Pancreas (tissue), 10 donors: ENCODE measurements around the gene MTCL3.

Experiments
- ATAC-seq, 4 donors: fragments of 200-7000 bp; cut with Tn5 transposase; one replicate each; pipeline versions ENCODE4 v1.8.0 to v1.9.1; 2020; ENCODE audit warnings: mild to moderate bottlenecking in 4 of 4, moderate library complexity in 4 of 4
- DNase-seq, 6 donors: peaks; one replicate each; pipeline ENCODE4 v3.0.0-alpha.2; 2020
- FAIRE-seq: peaks from 2 replicates; lab custom pipeline; 2012; peaks lifted over from hg19 to GRCh38; lab: Jason Lieb, UNC
- H3K27ac ChIP-seq, 4 donors: fragments of 200-600 bp; sonication (generic); 1 replicate in 3 of 4; 2 replicates in 1 of 4; pipeline versions ENCODE4 v1.5.0 to v1.8.0; 2020
- H3K27me3 ChIP-seq, 4 donors: fragments of 200-600 bp; one replicate each; pipeline ENCODE4 v1.8.0; 2021
- H3K36me3 ChIP-seq, 3 donors: fragments of 200-600 bp; sonication (generic) in 1 of 3; one replicate each; pipeline versions ENCODE4 v1.5.0 to v1.8.0; 2020 to 2021
- H3K4me1 ChIP-seq, 3 donors: fragments of 200-600 bp; one replicate each; pipeline ENCODE4 v1.8.0; 2021
- H3K4me3 ChIP-seq, 4 donors: fragments of 200-600 bp; sonication (generic) in 2 of 4; one replicate each; pipeline versions ENCODE4 v1.5.0 to v1.8.0; 2020 to 2021
- H3K9me3 ChIP-seq, 4 donors: fragments of 200-600 bp; one replicate each; pipeline ENCODE4 v1.8.0; 2021
- WGBS, 2 donors: extraction: QIAGEN DNeasy Blood & Tissue Kit; methylation state at CpG; one replicate each; pipeline ENCODE4 v1.1.7; 2013; 5-methylcytosine and 5-hydroxymethylcytosine counted together
- intact Hi-C, 3 donors: fragments of 100-400 bp; cut with DNase I; formaldehyde crosslinking; loops; one replicate each; pipeline versions ENCODE4 v1.11.1 to v1.14.2; 2022
- TF ChIP-seq, protein P1 (sequence below), 4 donors: fragments of 200-600 bp; sonication (generic) in 3 of 4; IDR thresholded peaks; one replicate each; pipeline versions ENCODE4 v1.5.0 to v1.8.0; 2021; ENCODE audit warnings: antibody characterized with exemption in 4 of 4
- donor health status: healthy with polysubstance abuse.
- donor health status: DM: no; HTN: no; CAD: no; lungs with moderate emphysema.
- donor health status: DM: no; HTN: no; CAD: no.
- donor health status: control.
- donor health status: control.
- donor health status: Bipolar disorder and iron deficiency.
- donor health status: DM: yes; HTN: yes; CAD: no.
- donor health status: DM: no; HTN: no; CAD: no.
- donor health status: DM: no; HTN: no; CAD: no.
- donor health status: DM: yes; HTN: yes; CAD: no.

The MTCL3 gene

DNA sequence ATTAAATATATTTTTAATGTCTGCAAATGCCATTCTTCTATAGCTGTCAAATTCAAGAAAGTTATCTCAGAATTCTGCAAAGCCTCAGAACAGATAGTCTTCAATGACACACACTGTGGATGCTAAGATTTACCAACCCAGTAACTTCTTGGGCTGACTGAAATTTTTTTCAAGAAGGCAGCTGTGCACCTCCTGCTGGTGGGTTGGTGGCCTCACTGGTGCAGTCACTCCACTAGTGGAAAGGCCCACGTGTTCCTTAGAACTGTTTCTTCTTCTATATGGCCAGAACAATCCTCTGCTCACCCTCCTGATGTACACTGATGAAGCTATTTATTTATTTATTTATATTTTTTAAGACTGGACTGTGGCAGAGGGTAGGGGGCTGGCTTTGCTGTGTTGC is 28.1 kb upstream of the MTCL3 start:
- no peak for ATAC-seq
- H3K36me3 ChIP-seq, result no peaks in the 10 kb centered on the region
- no peak overlapping the region for H3K4me3 ChIP-seq
- 19 to 20% methylated on average over 1 of the region's 1 CpG for WGBS, 2 donors
- no peak overlapping the region for H3K27ac ChIP-seq
- FAIRE-seq, result no peak
- peaks cover 0 to 5% (median 0%) of the 10 kb centered on the region in 3 donors for H3K4me1 ChIP-seq
- intact Hi-C loops, result loop anchor here in 2 of 3 donors (10.0 kb wide), 1 partner anchor 82 kb away; no protein-coding TSS in a partner anchor
- TF ChIP-seq, protein P1, sequence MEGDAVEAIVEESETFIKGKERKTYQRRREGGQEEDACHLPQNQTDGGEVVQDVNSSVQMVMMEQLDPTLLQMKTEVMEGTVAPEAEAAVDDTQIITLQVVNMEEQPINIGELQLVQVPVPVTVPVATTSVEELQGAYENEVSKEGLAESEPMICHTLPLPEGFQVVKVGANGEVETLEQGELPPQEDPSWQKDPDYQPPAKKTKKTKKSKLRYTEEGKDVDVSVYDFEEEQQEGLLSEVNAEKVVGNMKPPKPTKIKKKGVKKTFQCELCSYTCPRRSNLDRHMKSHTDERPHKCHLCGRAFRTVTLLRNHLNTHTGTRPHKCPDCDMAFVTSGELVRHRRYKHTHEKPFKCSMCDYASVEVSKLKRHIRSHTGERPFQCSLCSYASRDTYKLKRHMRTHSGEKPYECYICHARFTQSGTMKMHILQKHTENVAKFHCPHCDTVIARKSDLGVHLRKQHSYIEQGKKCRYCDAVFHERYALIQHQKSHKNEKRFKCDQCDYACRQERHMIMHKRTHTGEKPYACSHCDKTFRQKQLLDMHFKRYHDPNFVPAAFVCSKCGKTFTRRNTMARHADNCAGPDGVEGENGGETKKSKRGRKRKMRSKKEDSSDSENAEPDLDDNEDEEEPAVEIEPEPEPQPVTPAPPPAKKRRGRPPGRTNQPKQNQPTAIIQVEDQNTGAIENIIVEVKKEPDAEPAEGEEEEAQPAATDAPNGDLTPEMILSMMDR (IDR thresholded peaks at IDR 0.05), result no peak
- no peaks in the 10 kb centered on the region for H3K9me3 ChIP-seq
- H3K27me3 ChIP-seq, result no peaks in the 10 kb centered on the region
- DNase-seq, result no peak

DNA sequence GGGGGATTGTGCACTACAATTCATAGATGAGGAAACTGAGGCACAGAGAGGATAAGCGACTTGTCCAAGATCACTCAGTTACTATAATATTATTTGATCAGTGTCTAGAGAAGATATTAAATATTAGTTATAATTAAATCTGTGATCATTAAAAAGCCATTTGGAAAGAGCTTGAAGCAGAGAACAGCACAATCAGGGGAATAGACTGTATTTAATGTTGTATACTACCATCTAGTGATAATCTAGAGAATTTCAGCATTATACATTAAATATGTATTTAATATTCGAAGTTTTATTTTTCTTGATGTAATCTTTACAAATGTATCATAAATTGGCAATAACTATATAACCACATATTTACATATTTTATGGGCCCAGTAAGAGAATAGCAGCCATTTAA is 20.1 kb upstream of the MTCL3 start:
- intact Hi-C loops, result no loop called here
- H3K27ac ChIP-seq, result no peak overlapping the region
- H3K27me3 ChIP-seq, result no peaks in the 10 kb centered on the region
- WGBS, 2 donors, result 14 to 21% methylated on average over 2 of the region's 2 CpGs
- no peak overlapping the region for H3K4me3 ChIP-seq
- H3K36me3 ChIP-seq, result no peaks in the 10 kb centered on the region
- ATAC-seq (peak in 3 of 4 donors; percentile 63 to 74 (median 70)), DNase-seq (no peak), FAIRE-seq (peak; percentile 95)
- TF ChIP-seq, protein P1 (IDR thresholded peaks at IDR 0.05), result peak in 1 of 4 donors; percentile 28
- H3K4me1 ChIP-seq, result no peaks in the 10 kb centered on the region
- H3K9me3 ChIP-seq, result no peaks in the 10 kb centered on the region

DNA sequence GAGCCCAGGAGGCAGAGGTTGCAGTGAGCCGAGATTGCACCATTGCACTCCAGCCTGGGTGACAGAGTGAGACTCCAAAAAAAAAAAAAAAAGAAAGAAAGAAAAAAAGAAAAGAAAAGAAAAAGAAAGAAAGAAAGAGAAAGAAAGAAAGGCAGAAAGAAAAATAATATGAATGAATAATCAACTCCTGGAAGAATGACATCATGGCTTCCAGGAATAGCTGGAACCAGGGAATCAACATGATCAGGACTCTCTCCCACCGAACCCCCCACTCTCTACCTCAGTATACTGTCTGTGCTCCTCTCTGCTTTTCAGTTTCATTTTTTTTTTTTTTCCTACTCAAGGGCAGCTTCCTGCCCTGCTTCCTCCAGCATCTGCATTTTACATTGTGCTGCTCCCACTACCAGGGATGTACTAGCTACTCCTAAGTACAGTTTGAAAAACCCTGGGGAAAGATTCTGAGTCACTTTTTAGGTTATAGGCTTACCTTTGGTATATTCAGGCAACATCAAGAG is 19.7 kb upstream of the MTCL3 start:
- DNase-seq, result no peak
- no peak for ATAC-seq
- no peak for FAIRE-seq
- Histone ChIP-seq H3K36me3 (no peaks in the 10 kb centered on the region), H3K9me3 (no peaks in the 10 kb centered on the region), H3K4me1 (no peaks in the 10 kb centered on the region), H3K27me3 (no peaks in the 10 kb centered on the region), H3K27ac (no peak overlapping the region), H3K4me3 (no peak overlapping the region)
- TF ChIP-seq, protein P1 (IDR thresholded peaks at IDR 0.05), result no peak
- intact Hi-C loops, result no loop called here
- 41 to 44% methylated on average over 2 of the region's 2 CpGs for WGBS, 2 donors

DNA sequence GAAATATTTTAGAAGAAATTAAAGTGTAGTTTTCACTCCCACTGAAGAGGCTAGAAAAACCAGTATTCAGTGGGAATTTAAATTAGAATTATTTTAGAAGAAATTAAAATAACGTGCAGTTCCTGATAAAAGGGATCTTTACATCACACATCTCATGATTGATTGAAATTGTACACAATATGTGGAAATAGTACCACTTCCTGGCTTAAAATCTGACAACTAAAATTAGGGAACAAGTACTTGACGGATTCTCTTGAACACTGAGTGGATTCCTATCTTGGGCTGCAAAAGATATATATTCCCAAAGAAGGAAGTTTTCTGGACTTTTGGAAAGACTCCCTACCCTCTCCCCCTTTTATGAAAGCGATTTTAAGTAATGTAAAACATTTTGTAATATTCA is 14.6 kb upstream of the MTCL3 start:
- Histone ChIP-seq H3K9me3 (no peaks in the 10 kb centered on the region), H3K4me3 (no peak overlapping the region), H3K27ac (no peak overlapping the region), H3K36me3 (no peaks in the 10 kb centered on the region), H3K27me3 (peaks cover 0 to 16% (median 0%) of the 10 kb centered on the region in 4 donors), H3K4me1 (no peaks in the 10 kb centered on the region)
- no peak for ATAC-seq
- no peak for FAIRE-seq
- intact Hi-C loops, result no loop called here
- 57 to 58% methylated on average over 3 of the region's 3 CpGs for WGBS, 2 donors
- TF ChIP-seq, protein P1 (IDR thresholded peaks at IDR 0.05), result no peak
- no peak for DNase-seq

DNA sequence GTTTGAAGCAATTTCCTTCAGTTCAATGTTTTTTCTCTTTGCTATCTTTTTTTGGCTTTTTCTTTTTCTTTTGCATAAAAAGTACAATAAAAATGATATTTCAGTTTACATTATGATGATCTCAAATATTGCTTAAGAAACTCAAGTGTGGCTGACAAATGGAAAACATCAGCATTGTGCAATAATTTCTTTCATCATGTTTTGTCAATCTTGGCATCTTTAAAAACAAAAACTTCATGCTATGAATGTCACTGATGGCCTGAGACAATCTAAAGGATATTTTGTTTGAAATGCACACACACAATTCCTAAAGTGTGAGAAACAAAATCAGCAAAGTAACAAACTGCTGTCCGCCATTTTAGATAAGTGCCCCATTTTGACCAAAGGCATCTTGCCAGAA is 13.9 kb upstream of the MTCL3 start:
- intact Hi-C loops, result no loop called here
- 93 to 100% methylated on average over 1 of the region's 1 CpG for WGBS, 2 donors
- no peak for DNase-seq
- no peaks in the 10 kb centered on the region for H3K4me1 ChIP-seq
- H3K9me3 ChIP-seq, result no peaks in the 10 kb centered on the region
- TF ChIP-seq, protein P1 (IDR thresholded peaks at IDR 0.05), result no peak
- no peak overlapping the region for H3K4me3 ChIP-seq
- no peak for FAIRE-seq
- H3K36me3 ChIP-seq, result no peaks in the 10 kb centered on the region
- H3K27ac ChIP-seq, result no peak overlapping the region
- ATAC-seq, result no peak
- peaks cover 0 to 16% (median 0%) of the 10 kb centered on the region in 4 donors for H3K27me3 ChIP-seq
